Ishikawa (cell line): ENCODE measurements around the gene FAAP24.

Source experiments
- EGR1 ChIP-seq: IDR thresholded peaks from 2 replicates; pipeline ENCODE4 v1.6.1; 2012
- RAD21 ChIP-seq: IDR thresholded peaks from 2 replicates; pipeline ENCODE4 v1.6.1; 2012; ENCODE audit warnings: low read depth
- REST ChIP-seq: IDR thresholded peaks from 2 replicates; pipeline ENCODE4 v1.6.1; 2012; ENCODE audit warnings: low read depth, mild to moderate bottlenecking
- TAF1 ChIP-seq: IDR thresholded peaks from 2 replicates; pipeline ENCODE4 v1.6.1; 2012; ENCODE audit warnings: low read depth, mild to moderate bottlenecking
- TEAD4 ChIP-seq: IDR thresholded peaks from 2 replicates; pipeline ENCODE4 v1.6.1; 2012
- YY1 ChIP-seq: IDR thresholded peaks from 2 replicates; pipeline ENCODE4 v1.6.1; 2012; ENCODE audit warnings: low read depth
- ZBTB7A ChIP-seq: IDR thresholded peaks from 2 replicates; pipeline ENCODE4 v1.6.1; 2012; ENCODE audit warnings: low read depth
- TF ChIP-seq, protein P1 (sequence below): IDR thresholded peaks from 2 replicates; pipeline ENCODE4 v1.6.1; 2012

GRCh38 chr19:32930567-32930966 is 41.5 kb upstream of the FAAP24 start:
- no peak for TF ChIP-seq TAF1
- TF ChIP-seq, protein P1, sequence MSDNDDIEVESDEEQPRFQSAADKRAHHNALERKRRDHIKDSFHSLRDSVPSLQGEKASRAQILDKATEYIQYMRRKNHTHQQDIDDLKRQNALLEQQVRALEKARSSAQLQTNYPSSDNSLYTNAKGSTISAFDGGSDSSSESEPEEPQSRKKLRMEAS = no peak
- no peak for TF ChIP-seq REST
- TF ChIP-seq YY1 = no peak
- TF ChIP-seq ZBTB7A = no peak
- TF ChIP-seq RAD21 = no peak
- TF ChIP-seq EGR1 = no peak
- no peak for TF ChIP-seq TEAD4
